HEK293 (cell line): ENCODE results near the gene DGKG.

Experiments used
- CTCF ChIA-PET: fragments of 350-600 bp; formaldehyde crosslinking; extraction: SDS; loops from one replicate; lab custom pipeline; 2021; ENCODE audit warnings: antibody characterized with exemption; lab: Yijun Ruan, JAX
- POLR2A ChIA-PET: fragments of 300-600 bp; formaldehyde crosslinking; extraction: SDS; loops from one replicate; lab custom pipeline; 2020; ENCODE audit warnings: antibody characterized with exemption, inconsistent platforms; lab: Yijun Ruan, JAX
- H3K27ac ChIP-seq: fragments of 200-500 bp; sonication (Bioruptor generic); 2 replicates; pipeline ENCODE4 v1.5.1; 2014; ENCODE audit warnings: low read depth, low read length, control low read depth, inconsistent platforms; ENCODE audit errors: extremely low read depth
- H3K36me3 ChIP-seq, 2 experiments: fragments of 200-500 bp in 1 of 2; sonication (Bioruptor generic) in 1 of 2; 1 replicate in 1 of 2; 2 replicates in 1 of 2; pipeline ENCODE4 v1.5.1; 2014 to 2017; ENCODE audit warnings: inconsistent platforms in 2 of 2, low read length in 2 of 2; ENCODE audit not compliant: control insufficient read depth in 2 of 2, insufficient read depth in 1 of 2
- H3K4me1 ChIP-seq: fragments of 200-500 bp; sonication (Bioruptor generic); 2 replicates; pipeline ENCODE4 v1.5.1; 2014; ENCODE audit warnings: mild to moderate bottlenecking, low read length, inconsistent platforms; ENCODE audit not compliant: control insufficient read depth, insufficient read depth
- H3K4me3 ChIP-seq: 2 replicates; pipeline ENCODE4 v1.5.1; 2011; ENCODE audit warnings: low read depth, mild to moderate bottlenecking, control low read depth, low read length, moderate library complexity
- H3K9me3 ChIP-seq: fragments of 200-500 bp; sonication (Bioruptor generic); 2 replicates; pipeline ENCODE4 v1.5.1; 2014; ENCODE audit warnings: low read depth, low read length, inconsistent platforms; ENCODE audit not compliant: control insufficient read depth, insufficient read depth
- EGR2 ChIP-seq: fragments of 450-650 bp; formaldehyde crosslinking; IDR thresholded peaks from 2 replicates; pipeline ENCODE4 v1.5.1; 2016; ENCODE audit warnings: low read depth, missing biosample characterization, missing genetic modification characterization
- SALL2 ChIP-seq: fragments of 450-650 bp; formaldehyde crosslinking; IDR thresholded peaks from 2 replicates; pipeline ENCODE4 v1.5.0; 2017; ENCODE audit warnings: missing biosample characterization, mild to moderate bottlenecking, missing genetic modification characterization, borderline replicate concordance
- ZBTB17 ChIP-seq: fragments of 450-650 bp; formaldehyde crosslinking; IDR thresholded peaks from 2 replicates; pipeline ENCODE4 v1.5.1; 2016; ENCODE audit warnings: missing biosample characterization, missing genetic modification characterization
- ZEB2 ChIP-seq: fragments of 450-650 bp; formaldehyde crosslinking; IDR thresholded peaks from 2 replicates; pipeline ENCODE4 v1.5.1; 2016; ENCODE audit warnings: missing biosample characterization, missing genetic modification characterization
- ZIC2 ChIP-seq: fragments of 450-650 bp; formaldehyde crosslinking; IDR thresholded peaks from 2 replicates; pipeline ENCODE4 v1.5.1; 2016; ENCODE audit warnings: missing biosample characterization, missing genetic modification characterization
- ZNF174 ChIP-seq: fragments of 450-650 bp; formaldehyde crosslinking; IDR thresholded peaks from 2 replicates; pipeline ENCODE4 v1.5.0; 2017; ENCODE audit warnings: missing biosample characterization, mild to moderate bottlenecking, missing genetic modification characterization
- ZNF19 ChIP-seq: fragments of 450-650 bp; formaldehyde crosslinking; IDR thresholded peaks from 2 replicates; pipeline ENCODE4; 2016; ENCODE audit warnings: missing biosample characterization, missing genetic modification characterization, low read depth
- ZNF23 ChIP-seq: fragments of 450-650 bp; formaldehyde crosslinking; IDR thresholded peaks from 2 replicates; pipeline ENCODE4 v1.5.1; 2016; ENCODE audit warnings: missing biosample characterization, missing genetic modification characterization, borderline replicate concordance
- ZNF473 ChIP-seq: fragments of 450-650 bp; formaldehyde crosslinking; IDR thresholded peaks from 2 replicates; pipeline ENCODE4 v1.5.1; 2017; ENCODE audit warnings: missing biosample characterization, missing genetic modification characterization
- ZNF548 ChIP-seq: fragments of 450-650 bp; formaldehyde crosslinking; IDR thresholded peaks from 2 replicates; pipeline ENCODE4 v1.5.1; 2016; ENCODE audit warnings: missing biosample characterization, missing genetic modification characterization
- ZNF558 ChIP-seq: fragments of 450-650 bp; formaldehyde crosslinking; IDR thresholded peaks from 2 replicates; pipeline ENCODE4 v1.5.1; 2016; ENCODE audit warnings: missing biosample characterization, missing genetic modification characterization
- ZNF629 ChIP-seq: fragments of 450-650 bp; formaldehyde crosslinking; IDR thresholded peaks from 2 replicates; pipeline ENCODE4 v1.5.1; 2017; ENCODE audit warnings: missing biosample characterization, missing genetic modification characterization
- TF ChIP-seq, protein P1 (sequence below): fragments of 450-650 bp; formaldehyde crosslinking; IDR thresholded peaks from 2 replicates; pipeline ENCODE4 v1.5.1; 2017; ENCODE audit warnings: missing biosample characterization, mild to moderate bottlenecking, missing genetic modification characterization, moderate library complexity
- TF ChIP-seq, protein P2 (sequence below): fragments of 450-650 bp; formaldehyde crosslinking; IDR thresholded peaks from 2 replicates; pipeline ENCODE4 v1.5.1; 2016; ENCODE audit warnings: missing biosample characterization, missing genetic modification characterization
- TF ChIP-seq, protein P3 (sequence below): IDR thresholded peaks from 2 replicates; pipeline ENCODE4 v1.6.1; 2011; ENCODE audit warnings: mild to moderate bottlenecking, low read depth, low read length, borderline replicate concordance
- TF ChIP-seq, protein P4 (sequence below): fragments of 450-650 bp; formaldehyde crosslinking; IDR thresholded peaks from 2 replicates; pipeline ENCODE4 v1.5.1; 2016; ENCODE audit warnings: missing biosample characterization, missing genetic modification characterization
- TF ChIP-seq, protein P5 (sequence below): fragments of 450-650 bp; formaldehyde crosslinking; IDR thresholded peaks from 2 replicates; pipeline ENCODE4 v1.5.1; 2016; ENCODE audit warnings: missing biosample characterization, missing genetic modification characterization
- TF ChIP-seq, protein P6 (sequence below): fragments of 450-650 bp; formaldehyde crosslinking; IDR thresholded peaks from 2 replicates; pipeline ENCODE4 v1.5.1; 2016; ENCODE audit warnings: missing biosample characterization, missing genetic modification characterization, borderline replicate concordance

Gene DGKG

DNA sequence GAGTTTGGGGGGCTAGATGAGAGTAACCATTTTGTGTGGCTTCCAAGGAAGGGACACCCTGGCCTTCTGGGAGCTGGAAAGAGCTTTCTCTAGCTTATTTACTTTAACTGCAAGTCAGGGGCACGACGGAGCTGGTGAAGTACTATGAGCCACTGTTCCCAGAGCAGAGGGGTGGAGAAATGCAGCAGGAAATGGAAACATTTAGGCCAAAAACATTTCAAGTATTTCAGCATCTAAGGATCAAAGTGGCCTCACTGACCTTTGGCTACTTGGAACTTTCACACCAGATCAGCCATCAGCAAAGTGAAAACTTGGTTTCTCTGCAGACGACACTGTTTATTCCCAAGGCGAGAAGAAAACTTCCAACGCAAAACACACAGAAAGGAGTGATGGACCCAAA lies 7.9 kb downstream of the DGKG start:
- CTCF ChIA-PET: interaction anchor here (0.7 kb wide), 1 partner anchor 183 kb away, joined by 3 read pairs; no protein-coding TSS in a partner anchor
- no peaks in the 10 kb centered on the region for H3K36me3 ChIP-seq
- TF ChIP-seq ZNF548 (tag by site-specific recombination) (no peak), ZNF174 (tag by site-specific recombination) (no peak), ZNF558 (no peak), SALL2 (tag by site-specific recombination) (no peak), ZIC2 (no peak), ZBTB17 (tag by site-specific recombination) (no peak), ZNF23 (no peak), ZNF473 (no peak), ZNF19 (tag by site-specific recombination) (no peak), EGR2 (tag by site-specific recombination) (no peak), ZNF629 (tag by site-specific recombination) (no peak)
- TF ChIP-seq, protein P1, sequence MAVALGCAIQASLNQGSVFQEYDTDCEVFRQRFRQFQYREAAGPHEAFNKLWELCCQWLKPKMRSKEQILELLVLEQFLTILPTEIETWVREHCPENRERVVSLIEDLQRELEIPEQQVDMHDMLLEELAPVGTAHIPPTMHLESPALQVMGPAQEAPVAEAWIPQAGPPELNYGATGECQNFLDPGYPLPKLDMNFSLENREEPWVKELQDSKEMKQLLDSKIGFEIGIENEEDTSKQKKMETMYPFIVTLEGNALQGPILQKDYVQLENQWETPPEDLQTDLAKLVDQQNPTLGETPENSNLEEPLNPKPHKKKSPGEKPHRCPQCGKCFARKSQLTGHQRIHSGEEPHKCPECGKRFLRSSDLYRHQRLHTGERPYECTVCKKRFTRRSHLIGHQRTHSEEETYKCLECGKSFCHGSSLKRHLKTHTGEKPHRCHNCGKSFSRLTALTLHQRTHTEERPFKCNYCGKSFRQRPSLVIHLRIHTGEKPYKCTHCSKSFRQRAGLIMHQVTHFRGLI (tag by site-specific recombination): no peak
- TF ChIP-seq, protein P2, sequence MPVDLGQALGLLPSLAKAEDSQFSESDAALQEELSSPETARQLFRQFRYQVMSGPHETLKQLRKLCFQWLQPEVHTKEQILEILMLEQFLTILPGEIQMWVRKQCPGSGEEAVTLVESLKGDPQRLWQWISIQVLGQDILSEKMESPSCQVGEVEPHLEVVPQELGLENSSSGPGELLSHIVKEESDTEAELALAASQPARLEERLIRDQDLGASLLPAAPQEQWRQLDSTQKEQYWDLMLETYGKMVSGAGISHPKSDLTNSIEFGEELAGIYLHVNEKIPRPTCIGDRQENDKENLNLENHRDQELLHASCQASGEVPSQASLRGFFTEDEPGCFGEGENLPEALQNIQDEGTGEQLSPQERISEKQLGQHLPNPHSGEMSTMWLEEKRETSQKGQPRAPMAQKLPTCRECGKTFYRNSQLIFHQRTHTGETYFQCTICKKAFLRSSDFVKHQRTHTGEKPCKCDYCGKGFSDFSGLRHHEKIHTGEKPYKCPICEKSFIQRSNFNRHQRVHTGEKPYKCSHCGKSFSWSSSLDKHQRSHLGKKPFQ: no peak
- TF ChIP-seq, protein P3, sequence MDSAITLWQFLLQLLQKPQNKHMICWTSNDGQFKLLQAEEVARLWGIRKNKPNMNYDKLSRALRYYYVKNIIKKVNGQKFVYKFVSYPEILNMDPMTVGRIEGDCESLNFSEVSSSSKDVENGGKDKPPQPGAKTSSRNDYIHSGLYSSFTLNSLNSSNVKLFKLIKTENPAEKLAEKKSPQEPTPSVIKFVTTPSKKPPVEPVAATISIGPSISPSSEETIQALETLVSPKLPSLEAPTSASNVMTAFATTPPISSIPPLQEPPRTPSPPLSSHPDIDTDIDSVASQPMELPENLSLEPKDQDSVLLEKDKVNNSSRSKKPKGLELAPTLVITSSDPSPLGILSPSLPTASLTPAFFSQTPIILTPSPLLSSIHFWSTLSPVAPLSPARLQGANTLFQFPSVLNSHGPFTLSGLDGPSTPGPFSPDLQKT: no peak
- TF ChIP-seq, protein P4, sequence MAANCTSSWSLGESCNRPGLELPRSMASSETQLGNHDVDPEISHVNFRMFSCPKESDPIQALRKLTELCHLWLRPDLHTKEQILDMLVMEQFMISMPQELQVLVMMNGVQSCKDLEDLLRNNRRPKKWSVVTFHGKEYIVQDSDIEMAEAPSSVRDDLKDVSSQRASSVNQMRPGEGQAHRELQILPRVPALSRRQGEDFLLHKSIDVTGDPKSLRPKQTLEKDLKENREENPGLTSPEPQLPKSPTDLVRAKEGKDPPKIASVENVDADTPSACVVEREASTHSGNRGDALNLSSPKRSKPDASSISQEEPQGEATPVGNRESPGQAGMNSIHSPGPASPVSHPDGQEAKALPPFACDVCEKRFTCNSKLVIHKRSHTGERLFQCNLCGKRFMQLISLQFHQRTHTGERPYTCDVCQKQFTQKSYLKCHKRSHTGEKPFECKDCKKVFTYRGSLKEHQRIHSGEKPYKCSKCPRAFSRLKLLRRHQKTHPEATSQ: no peak
- TF ChIP-seq, all 188 proteins: peak for 0
- POLR2A ChIA-PET: no interaction called here
- Histone ChIP-seq H3K9me3 (no peaks in the 10 kb centered on the region), H3K4me3 (no peak overlapping the region), H3K4me1 (no peaks in the 10 kb centered on the region), H3K27ac (no peak overlapping the region)

DNA sequence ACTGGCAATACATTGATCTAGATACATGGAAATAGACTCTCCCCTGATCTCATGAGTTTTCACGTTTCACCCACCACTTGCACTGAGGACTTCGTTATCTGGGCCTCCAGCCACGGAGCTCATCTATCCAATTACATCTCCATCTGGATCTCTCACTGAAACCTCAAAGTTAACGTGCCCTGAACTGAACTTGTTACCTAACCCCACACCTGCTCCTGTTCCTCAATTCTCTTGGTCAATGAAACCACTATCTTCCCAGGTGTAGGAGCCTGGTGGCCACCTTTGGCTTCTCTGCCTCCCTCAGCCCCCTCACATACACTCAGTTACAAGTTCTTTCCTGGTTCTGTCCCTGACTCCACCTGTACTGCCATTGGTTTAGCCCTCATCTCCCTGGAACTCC lies 9.7 kb downstream of the DGKG start:
- H3K4me3 ChIP-seq: no peak overlapping the region
- ChIA-PET POLR2A (no interaction called here), CTCF (interaction anchor here (0.6 kb wide), 1 partner anchor 144 kb away, joined by 4 read pairs; no protein-coding TSS in a partner anchor)
- H3K36me3 ChIP-seq: no peaks in the 10 kb centered on the region
- TF ChIP-seq ZNF558 (no peak), ZEB2 (tag by site-specific recombination) (no peak)
- TF ChIP-seq, protein P5, sequence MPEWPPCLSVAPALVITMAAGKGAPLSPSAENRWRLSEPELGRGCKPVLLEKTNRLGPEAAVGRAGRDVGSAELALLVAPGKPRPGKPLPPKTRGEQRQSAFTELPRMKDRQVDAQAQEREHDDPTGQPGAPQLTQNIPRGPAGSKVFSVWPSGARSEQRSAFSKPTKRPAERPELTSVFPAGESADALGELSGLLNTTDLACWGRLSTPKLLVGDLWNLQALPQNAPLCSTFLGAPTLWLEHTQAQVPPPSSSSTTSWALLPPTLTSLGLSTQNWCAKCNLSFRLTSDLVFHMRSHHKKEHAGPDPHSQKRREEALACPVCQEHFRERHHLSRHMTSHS: no peak
- TF ChIP-seq, protein P6, sequence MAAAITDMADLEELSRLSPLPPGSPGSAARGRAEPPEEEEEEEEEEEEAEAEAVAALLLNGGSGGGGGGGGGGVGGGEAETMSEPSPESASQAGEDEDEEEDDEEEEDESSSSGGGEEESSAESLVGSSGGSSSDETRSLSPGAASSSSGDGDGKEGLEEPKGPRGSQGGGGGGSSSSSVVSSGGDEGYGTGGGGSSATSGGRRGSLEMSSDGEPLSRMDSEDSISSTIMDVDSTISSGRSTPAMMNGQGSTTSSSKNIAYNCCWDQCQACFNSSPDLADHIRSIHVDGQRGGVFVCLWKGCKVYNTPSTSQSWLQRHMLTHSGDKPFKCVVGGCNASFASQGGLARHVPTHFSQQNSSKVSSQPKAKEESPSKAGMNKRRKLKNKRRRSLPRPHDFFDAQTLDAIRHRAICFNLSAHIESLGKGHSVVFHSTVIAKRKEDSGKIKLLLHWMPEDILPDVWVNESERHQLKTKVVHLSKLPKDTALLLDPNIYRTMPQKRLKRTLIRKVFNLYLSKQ (tag by site-specific recombination): no peak
- H3K4me1 ChIP-seq: no peaks in the 10 kb centered on the region
- H3K9me3 ChIP-seq: no peaks in the 10 kb centered on the region
- H3K27ac ChIP-seq: no peak overlapping the region
